ENCODE data around the gene NFIA. TPM values are rescaled to one million over a fixed set of nuclear protein-coding genes. Genes with fewer than 3 reads are reported as not detected.

NFIA gene
- total and polyA plus RNA-seq, 2 of the 13 experiments (the other 11 are each of a cell fraction or from before 2014, with no cell fraction given): 14.7 to 28.5 TPM

GRCh38 chr1:61183471-61184039 is 101.2 kb downstream of the NFIA start (continued):
- TF ChIP-seq HNF1B (CRISPR knock-in tag; IDR thresholded peaks at IDR 0.05) (peak; percentile 94), ATAD3A (CRISPR knock-in tag; IDR thresholded peaks at IDR 0.05) (no peak), ZNF639 (CRISPR knock-in tag; conservative IDR thresholded peaks at IDR 0.05) (0 out of 2 replicates have a peak, but pooled peaks have one; percentile 25), SOX6 (IDR thresholded peaks at IDR 0.05) (no peak), SOX6 (CRISPR knock-in tag; IDR thresholded peaks at IDR 0.05) (peak; percentile 92), ZNF746 (CRISPR knock-in tag; IDR thresholded peaks at IDR 0.05) (no peak), RBM39 (IDR thresholded peaks at IDR 0.05; ENCODE audit: low read depth, low read length, poor library complexity, severe bottlenecking) (no peak), SNAPC4 (CRISPR knock-in tag; IDR thresholded peaks at IDR 0.05) (no peak), SKIL (CRISPR knock-in tag; IDR thresholded peaks at IDR 0.05; ENCODE audit: borderline replicate concordance) (peak; percentile 98), NR1H2 (CRISPR knock-in tag; IDR thresholded peaks at IDR 0.05; ENCODE audit: borderline replicate concordance, low read depth) (no peak), NR0B2 (CRISPR knock-in tag; IDR thresholded peaks at IDR 0.05) (0 out of 2 replicates have a peak, but pooled peaks have one; percentile 55), TCF12 (IDR thresholded peaks at IDR 0.05) (no peak), TCF12 (CRISPR knock-in tag; IDR thresholded peaks at IDR 0.05) (no peak), MED1 (CRISPR knock-in tag; IDR thresholded peaks at IDR 0.05) (peak; percentile 84), CHD2 (IDR thresholded peaks at IDR 0.05; ENCODE audit: low read depth, low read length) (no peak), ZNF274 (CRISPR knock-in tag; IDR thresholded peaks at IDR 0.05) (no peak), NFKB2 (CRISPR knock-in tag; IDR thresholded peaks at IDR 0.05; ENCODE audit: borderline replicate concordance) (0 out of 2 replicates have a peak, but pooled peaks have one; percentile 43), MTERF4 (CRISPR knock-in tag; IDR thresholded peaks at IDR 0.05) (no peak)
